Activated naive CD8-positive, alpha-beta T cell treated with anti-CD3 and anti-CD28 coated beads, Interleukin-2, amount 50 U/mL, for 24 hours (primary cell): ENCODE measurements around the gene NSMF.

ENCODE experiments used
- ATAC-seq: fragments of 150-1000 bp; cut with Tn5 transposase; one replicate; pipeline ENCODE4 v1.10.0; 2021
- DNase-seq: peaks from one replicate; pipeline ENCODE4 v3.0.0; 2021
- H3K27ac Mint-ChIP-seq: one replicate; pipeline ENCODE4 v1.8.0; 2021; ENCODE audit warnings: mild to moderate bottlenecking, mixed read lengths
- H3K27me3 Mint-ChIP-seq: one replicate; pipeline ENCODE4 v1.8.0; 2021; ENCODE audit warnings: mixed read lengths
- H3K36me3 Mint-ChIP-seq: one replicate; pipeline ENCODE4 v1.8.0; 2021; ENCODE audit warnings: low read depth, mixed read lengths
- H3K4me1 Mint-ChIP-seq: one replicate; pipeline ENCODE4 v1.8.0; 2021; ENCODE audit warnings: mixed read lengths
- H3K4me3 Mint-ChIP-seq: one replicate; pipeline ENCODE4 v1.8.0; 2021; ENCODE audit warnings: mild to moderate bottlenecking, moderate library complexity, mixed read lengths
- H3K9me3 Mint-ChIP-seq: one replicate; pipeline ENCODE4 v1.8.0; 2021; ENCODE audit warnings: mixed read lengths

NSMF gene

GRCh38 chr9:137459152-137459600 is at the start of gene NSMF:
Gene NSMF (minus strand): TSS chr9:137459334. CDS start chr9:137459102, 232 bp downstream.
- peak within 1 kb of the TSS; percentile 30 for H3K27ac Mint-ChIP-seq
- DNase-seq (peak; percentile 97), ATAC-seq (peak; percentile 58)
- no peaks in the 10 kb centered on the region for H3K27me3 Mint-ChIP-seq
- H3K9me3 Mint-ChIP-seq: no peaks in the 10 kb centered on the region
- peaks cover 10% of the 10 kb centered on the region for H3K36me3 Mint-ChIP-seq
- peaks cover 43% of the 10 kb centered on the region for H3K4me1 Mint-ChIP-seq
- peak within 1 kb of the TSS; percentile 40 for H3K4me3 Mint-ChIP-seq

GRCh38 chr9:137506702-137507171 is 47.6 kb upstream of the NSMF start:
- no peak overlapping the region for H3K4me3 Mint-ChIP-seq
- no peak for ATAC-seq
- H3K4me1 Mint-ChIP-seq: peaks cover 2% of the 10 kb centered on the region
- DNase-seq: no peak
- no peaks in the 10 kb centered on the region for H3K27me3 Mint-ChIP-seq
- H3K9me3 Mint-ChIP-seq: no peaks in the 10 kb centered on the region
- no peak overlapping the region for H3K27ac Mint-ChIP-seq
- peaks cover 7% of the 10 kb centered on the region for H3K36me3 Mint-ChIP-seq

GRCh38 chr9:137506274-137506673 is 47.1 kb upstream of the NSMF start:
- no peaks in the 10 kb centered on the region for H3K27me3 Mint-ChIP-seq
- H3K4me1 Mint-ChIP-seq: peaks cover 2% of the 10 kb centered on the region
- no peaks in the 10 kb centered on the region for H3K9me3 Mint-ChIP-seq
- DNase-seq: no peak
- ATAC-seq: no peak
- no peak overlapping the region for H3K27ac Mint-ChIP-seq
- H3K4me3 Mint-ChIP-seq: no peak overlapping the region
- H3K36me3 Mint-ChIP-seq: peaks cover 9% of the 10 kb centered on the region

GRCh38 chr9:137505421-137506140 is 46.4 kb upstream of the NSMF start:
- H3K4me3 Mint-ChIP-seq: no peak overlapping the region
- H3K36me3 Mint-ChIP-seq: peaks cover 9% of the 10 kb centered on the region
- peaks cover 2% of the 10 kb centered on the region for H3K4me1 Mint-ChIP-seq
- DNase-seq (no peak), ATAC-seq (no peak)
- H3K27me3 Mint-ChIP-seq: no peaks in the 10 kb centered on the region
- H3K9me3 Mint-ChIP-seq: no peaks in the 10 kb centered on the region
- no peak overlapping the region for H3K27ac Mint-ChIP-seq

GRCh38 chr9:137504432-137504777 is 45.3 kb upstream of the NSMF start:
- peak; percentile 50 for ATAC-seq
- H3K9me3 Mint-ChIP-seq: no peaks in the 10 kb centered on the region
- H3K36me3 Mint-ChIP-seq: peaks cover 8% of the 10 kb centered on the region
- no peak overlapping the region for H3K4me3 Mint-ChIP-seq
- H3K27ac Mint-ChIP-seq: no peak overlapping the region
- no peaks in the 10 kb centered on the region for H3K27me3 Mint-ChIP-seq
- peaks cover 2% of the 10 kb centered on the region for H3K4me1 Mint-ChIP-seq
- DNase-seq: no peak

GRCh38 chr9:137502008-137502911 is 43.1 kb upstream of the NSMF start:
- Mint-ChIP-seq H3K4me1 (peaks cover 2% of the 10 kb centered on the region), H3K36me3 (peaks cover 7% of the 10 kb centered on the region), H3K9me3 (no peaks in the 10 kb centered on the region), H3K4me3 (peak overlapping the region; percentile 24), H3K27ac (peak overlapping the region; percentile 74), H3K27me3 (no peaks in the 10 kb centered on the region)
- DNase-seq (no peak), ATAC-seq (no peak)

GRCh38 chr9:137501457-137501856 is 42.3 kb upstream of the NSMF start:
- H3K27me3 Mint-ChIP-seq: no peaks in the 10 kb centered on the region
- peaks cover 2% of the 10 kb centered on the region for H3K4me1 Mint-ChIP-seq
- no peak overlapping the region for H3K27ac Mint-ChIP-seq
- no peak for ATAC-seq
- no peaks in the 10 kb centered on the region for H3K9me3 Mint-ChIP-seq
- no peak for DNase-seq
- no peak overlapping the region for H3K4me3 Mint-ChIP-seq
- peaks cover 7% of the 10 kb centered on the region for H3K36me3 Mint-ChIP-seq

- no peak for DNase-seq
- ATAC-seq: no peak
- Mint-ChIP-seq H3K4me1 (peaks cover 2% of the 10 kb centered on the region), H3K36me3 (peaks cover 7% of the 10 kb centered on the region), H3K27ac (no peak overlapping the region), H3K4me3 (no peak overlapping the region), H3K27me3 (no peaks in the 10 kb centered on the region), H3K9me3 (no peaks in the 10 kb centered on the region)
These were observed 41.7 kb upstream of the NSMF start for GRCh38 chr9:137500666-137501397.

- no peak for ATAC-seq
- Mint-ChIP-seq H3K27ac (no peak overlapping the region), H3K4me1 (peaks cover 2% of the 10 kb centered on the region), H3K4me3 (no peak overlapping the region), H3K36me3 (peaks cover 7% of the 10 kb centered on the region), H3K9me3 (no peaks in the 10 kb centered on the region), H3K27me3 (no peaks in the 10 kb centered on the region)
- no peak for DNase-seq
These were observed 40.9 kb upstream of the NSMF start for GRCh38 chr9:137499858-137500661.

- no peak overlapping the region for H3K27ac Mint-ChIP-seq
- no peaks in the 10 kb centered on the region for H3K27me3 Mint-ChIP-seq
- no peaks in the 10 kb centered on the region for H3K9me3 Mint-ChIP-seq
- DNase-seq (no peak), ATAC-seq (no peak)
- peaks cover 7% of the 10 kb centered on the region for H3K36me3 Mint-ChIP-seq
- peaks cover 2% of the 10 kb centered on the region for H3K4me1 Mint-ChIP-seq
- H3K4me3 Mint-ChIP-seq: no peak overlapping the region
These were observed 40.3 kb upstream of the NSMF start for GRCh38 chr9:137499416-137499815.

- DNase-seq (no peak), ATAC-seq (no peak)
- Mint-ChIP-seq H3K4me1 (peaks cover 5% of the 10 kb centered on the region), H3K27me3 (no peaks in the 10 kb centered on the region), H3K4me3 (no peak overlapping the region), H3K27ac (no peak overlapping the region), H3K9me3 (no peaks in the 10 kb centered on the region), H3K36me3 (peaks cover 7% of the 10 kb centered on the region)
These were observed 39.6 kb upstream of the NSMF start for GRCh38 chr9:137498720-137499150.

- Mint-ChIP-seq H3K9me3 (no peaks in the 10 kb centered on the region), H3K27me3 (no peaks in the 10 kb centered on the region), H3K27ac (no peak overlapping the region), H3K4me3 (no peak overlapping the region), H3K4me1 (peaks cover 5% of the 10 kb centered on the region), H3K36me3 (peaks cover 7% of the 10 kb centered on the region)
- DNase-seq (no peak), ATAC-seq (no peak)
These were observed 39.0 kb upstream of the NSMF start for GRCh38 chr9:137497921-137498719.
